Adrenal gland (tissue), 5 donors: ENCODE results near the gene MIPOL1.

Experiments used
- CTCF ChIP-seq, 6 experiments: fragments of 450-650 bp in 4 of 6; fragments of 200-600 bp in 2 of 6; sonication (generic) in 1 of 6; IDR thresholded peaks; 1 replicate in 5 of 6; 2 replicates in 1 of 6; pipeline versions ENCODE4 v1.5.1 to v1.8.0; 2016 to 2021; ENCODE audit warnings: antibody characterized with exemption in 6 of 6, mild to moderate bottlenecking in 2 of 6, moderate library complexity in 1 of 6
- POLR2A ChIP-seq, 2 donors: fragments of 450-650 bp; IDR thresholded peaks; one replicate each; pipeline ENCODE4 v1.6.1; 2017; ENCODE audit warnings: antibody characterized with exemption in 2 of 2, mild to moderate bottlenecking in 2 of 2, moderate library complexity in 1 of 2
- donor health status: DM: no; HTN: no; CAD: no.

GRCh38 chr14:37443461-37443860 lies 245.7 kb downstream of the MIPOL1 start:
- no peak for TF ChIP-seq CTCF (IDR thresholded peaks at IDR 0.05)
- TF ChIP-seq POLR2A (IDR thresholded peaks at IDR 0.05), result no peak
